Stimulated activated CD8-positive, alpha-beta memory T cell treated with anti-CD3 and anti-CD28 coated beads, Interleukin-2, amount 100 ng/mL, for 48 hours (primary cell): Measurements from ENCODE around the gene KIAA1671.

Source experiments
- DNase-seq, 2 donors: peaks; one replicate each; pipeline ENCODE4 v3.0.0-alpha.2; 2020; ENCODE audit warnings: low read depth in 2 of 2

KIAA1671 gene

GRCh38 chr22:24952837-24953383 lies 394 bp downstream of the KIAA1671 start:
- no peak for DNase-seq

- DNase-seq, result no peak
Measured at GRCh38 chr22:24953384-24954113, 1.0 kb downstream of the KIAA1671 start.

- DNase-seq, result no peak
Measured at GRCh38 chr22:24954114-24954463, 1.6 kb downstream of the KIAA1671 start.

- DNase-seq, result no peak
Measured at GRCh38 chr22:24954856-24955255, 2.3 kb downstream of the KIAA1671 start.

GRCh38 chr22:24957043-24957442 lies 4.5 kb downstream of the KIAA1671 start:
- DNase-seq, result no peak

- DNase-seq, result no peak
Measured at GRCh38 chr22:24961217-24961844, 8.8 kb downstream of the KIAA1671 start.

GRCh38 chr22:24962094-24962493 lies 9.6 kb downstream of the KIAA1671 start:
- DNase-seq, result no peak

- no peak for DNase-seq
Measured at GRCh38 chr22:24962835-24963234, 10.3 kb downstream of the KIAA1671 start.

GRCh38 chr22:24964441-24964840 lies 11.9 kb downstream of the KIAA1671 start:
- no peak for DNase-seq

- no peak for DNase-seq
Measured at GRCh38 chr22:24965822-24966626, 13.5 kb downstream of the KIAA1671 start.

- no peak for DNase-seq
Measured at GRCh38 chr22:24968066-24968561, 15.6 kb downstream of the KIAA1671 start.

- no peak for DNase-seq
Measured at GRCh38 chr22:24969560-24970301, 17.2 kb downstream of the KIAA1671 start.

- no peak for DNase-seq
Measured at GRCh38 chr22:24972369-24972768, 19.9 kb downstream of the KIAA1671 start.

- DNase-seq, result no peak
Measured at GRCh38 chr22:24973872-24974271, 21.4 kb downstream of the KIAA1671 start.

- no peak for DNase-seq
Measured at GRCh38 chr22:24975125-24975640, 22.7 kb downstream of the KIAA1671 start.

GRCh38 chr22:24975813-24976341 lies 23.4 kb downstream of the KIAA1671 start:
- DNase-seq, result no peak

- DNase-seq, result no peak
Measured at GRCh38 chr22:24976442-24977218, 24.1 kb downstream of the KIAA1671 start.

GRCh38 chr22:24977370-24978221 lies 25.1 kb downstream of the KIAA1671 start:
- no peak for DNase-seq

- no peak for DNase-seq
Measured at GRCh38 chr22:24978308-24978707, 25.8 kb downstream of the KIAA1671 start.
